Activated T-cell treated with anti-CD3 and anti-CD28 coated beads for 48 hours (primary cell): ENCODE data around the gene CACNA1H.
"Not testable (repeated sequence)": the region's sequence is repeated elsewhere in the genome, so short reads cannot be mapped to it uniquely, and the experiment has no call there.

Experiments used
- DNase-seq: peaks from one replicate; pipeline ENCODE4 v3.0.0-alpha.2; 2020; ENCODE audit warnings: low read depth

CACNA1H gene

DNA sequence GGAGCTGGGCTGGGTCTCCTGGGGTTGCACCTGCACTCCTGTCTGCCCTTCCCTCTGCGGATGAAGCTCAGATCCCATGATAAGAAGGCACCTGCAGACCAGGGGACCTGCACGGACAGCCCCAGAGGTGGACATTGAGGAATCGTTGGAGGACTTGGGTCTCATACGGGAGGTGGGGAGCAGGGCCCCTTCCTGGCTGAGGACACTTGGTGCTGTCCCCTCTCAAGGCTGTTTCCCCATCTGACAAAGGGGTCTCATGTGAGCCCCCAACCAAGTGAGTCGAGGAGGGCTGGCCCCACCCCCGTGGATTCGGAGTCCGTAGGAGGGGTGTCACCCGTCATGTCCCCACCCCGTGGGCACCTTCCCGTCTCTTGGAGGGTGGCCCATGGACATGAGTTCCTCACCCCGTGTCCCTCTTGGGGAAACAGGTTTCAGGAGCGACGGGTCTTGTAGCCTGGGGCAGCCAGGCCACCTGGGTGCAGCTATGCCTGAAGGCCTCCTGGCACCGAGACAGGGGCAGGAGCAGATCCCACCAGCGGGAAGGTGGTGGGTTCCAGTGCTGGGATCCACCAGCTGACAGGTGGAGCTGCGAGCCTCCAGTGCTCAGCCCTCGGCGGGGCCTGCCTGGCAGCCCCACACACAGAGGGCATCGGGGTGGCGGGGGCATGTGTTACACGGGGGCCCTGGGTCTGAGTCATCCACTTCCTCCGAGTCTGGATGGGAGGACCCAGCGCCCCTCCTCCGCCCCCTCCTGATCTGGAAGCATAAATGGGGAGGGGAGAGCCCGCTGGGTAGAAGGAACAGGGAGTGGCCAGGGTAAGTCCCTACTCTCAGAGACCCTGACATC is 102.6 kb downstream of the CACNA1H start, which contains the start of gene TPSD1:
Gene TPSD1 (plus strand): TSS at position 794 of the 847 bp plus-strand sequence. CDS start 212 bp downstream, outside the sequence.
- DNase-seq, result not testable (repeated sequence)

GRCh38 chr16:1256296-1256873 is 103.5 kb downstream of the CACNA1H start:
- not testable (repeated sequence) for DNase-seq

DNA sequence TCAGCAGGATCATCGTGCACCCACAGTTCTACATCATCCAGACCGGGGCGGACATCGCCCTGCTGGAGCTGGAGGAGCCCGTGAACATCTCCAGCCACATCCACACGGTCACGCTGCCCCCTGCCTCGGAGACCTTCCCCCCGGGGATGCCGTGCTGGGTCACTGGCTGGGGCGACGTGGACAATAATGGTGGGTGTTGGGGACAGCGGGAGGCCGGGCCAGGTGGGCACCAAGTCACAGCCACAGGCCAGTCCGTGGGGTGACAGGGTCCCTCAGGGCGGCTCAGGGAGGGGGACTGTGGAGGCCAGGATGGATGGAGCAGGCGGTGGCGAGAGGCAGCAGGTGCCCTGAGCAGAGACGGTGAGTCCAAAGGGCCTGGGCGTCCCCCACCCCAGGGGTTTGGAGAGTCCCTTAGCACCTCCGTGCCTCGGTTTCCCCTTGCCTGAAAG is 104.0 kb downstream of the CACNA1H start:
- DNase-seq, result no peak

DNA sequence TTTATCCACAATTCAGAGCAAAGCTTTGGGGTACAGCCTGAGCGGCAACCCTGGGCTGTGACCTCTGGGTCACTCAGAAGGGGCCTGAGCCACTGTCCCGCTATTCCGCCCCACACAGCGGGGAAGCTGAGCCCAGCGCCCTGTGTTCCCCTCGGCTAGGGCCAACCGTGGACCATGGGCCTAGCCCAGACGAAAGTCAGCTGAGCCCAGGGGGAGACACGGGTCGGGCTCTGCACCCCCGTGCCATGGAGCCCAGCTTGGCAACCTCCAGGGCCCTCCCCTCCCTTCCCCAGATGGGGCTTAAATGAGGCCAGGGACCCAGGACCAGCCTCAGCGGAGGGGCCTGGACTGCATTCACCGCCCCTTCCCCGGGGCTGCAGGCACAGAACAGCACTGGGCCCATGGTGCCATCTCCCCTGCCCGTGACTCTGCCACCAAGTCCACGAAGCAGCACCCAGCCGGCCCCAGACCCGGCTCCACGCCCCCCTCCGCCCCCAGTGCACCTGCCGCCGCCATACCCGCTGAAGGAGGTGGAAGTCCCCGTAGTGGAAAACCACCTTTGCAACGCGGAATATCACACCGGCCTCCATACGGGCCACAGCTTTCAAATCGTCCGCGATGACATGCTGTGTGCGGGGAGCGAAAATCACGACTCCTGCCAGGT is 104.8 kb downstream of the CACNA1H start:
- no peak for DNase-seq

DNA sequence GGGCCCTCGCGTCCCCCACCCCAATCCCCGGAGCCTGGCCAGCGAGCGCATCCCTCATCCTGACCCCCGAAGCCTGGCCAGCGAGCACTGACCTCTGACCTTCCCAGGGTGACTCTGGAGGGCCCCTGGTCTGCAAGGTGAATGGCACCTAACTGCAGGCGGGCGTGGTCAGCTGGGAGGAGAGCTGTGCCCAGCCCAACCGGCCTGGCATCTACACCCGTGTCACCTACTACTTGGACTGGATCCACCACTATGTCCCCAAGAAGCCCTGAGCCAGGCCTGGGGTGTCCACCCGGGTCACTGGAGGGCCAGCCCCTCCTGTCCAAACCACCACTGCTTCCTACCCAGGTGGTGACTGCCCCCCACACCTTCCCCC is 105.3 kb downstream of the CACNA1H start:
- DNase-seq, result no peak

- DNase-seq, result no peak
Measured at GRCh38 chr16:1258906-1259759, 106.2 kb downstream of the CACNA1H start.

DNA sequence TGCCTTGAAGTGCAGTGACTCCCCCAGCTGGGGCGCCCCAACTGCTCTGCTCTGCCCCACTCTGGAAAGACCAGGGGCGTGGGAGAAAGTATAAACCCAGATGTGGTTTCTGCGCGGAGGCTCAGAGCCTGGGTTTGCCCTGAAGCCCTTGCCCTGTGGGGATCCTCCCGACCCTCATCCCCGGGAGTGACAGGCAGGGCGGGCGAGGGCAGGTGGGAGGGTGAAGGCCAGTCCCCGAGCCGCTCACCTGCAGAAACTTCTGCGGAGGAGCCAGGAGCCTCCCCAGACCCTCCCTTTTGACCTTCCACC is 106.8 kb downstream of the CACNA1H start:
- DNase-seq, result no peak

GRCh38 chr16:1260101-1260680 is 107.3 kb downstream of the CACNA1H start:
- DNase-seq, result no peak

- no peak for DNase-seq
Measured at GRCh38 chr16:1261131-1261892, 108.4 kb downstream of the CACNA1H start.

GRCh38 chr16:1262210-1262845 is 109.4 kb downstream of the CACNA1H start:
- no peak for DNase-seq

- no peak for DNase-seq
Measured at GRCh38 chr16:1262846-1263221, 109.9 kb downstream of the CACNA1H start.

DNA sequence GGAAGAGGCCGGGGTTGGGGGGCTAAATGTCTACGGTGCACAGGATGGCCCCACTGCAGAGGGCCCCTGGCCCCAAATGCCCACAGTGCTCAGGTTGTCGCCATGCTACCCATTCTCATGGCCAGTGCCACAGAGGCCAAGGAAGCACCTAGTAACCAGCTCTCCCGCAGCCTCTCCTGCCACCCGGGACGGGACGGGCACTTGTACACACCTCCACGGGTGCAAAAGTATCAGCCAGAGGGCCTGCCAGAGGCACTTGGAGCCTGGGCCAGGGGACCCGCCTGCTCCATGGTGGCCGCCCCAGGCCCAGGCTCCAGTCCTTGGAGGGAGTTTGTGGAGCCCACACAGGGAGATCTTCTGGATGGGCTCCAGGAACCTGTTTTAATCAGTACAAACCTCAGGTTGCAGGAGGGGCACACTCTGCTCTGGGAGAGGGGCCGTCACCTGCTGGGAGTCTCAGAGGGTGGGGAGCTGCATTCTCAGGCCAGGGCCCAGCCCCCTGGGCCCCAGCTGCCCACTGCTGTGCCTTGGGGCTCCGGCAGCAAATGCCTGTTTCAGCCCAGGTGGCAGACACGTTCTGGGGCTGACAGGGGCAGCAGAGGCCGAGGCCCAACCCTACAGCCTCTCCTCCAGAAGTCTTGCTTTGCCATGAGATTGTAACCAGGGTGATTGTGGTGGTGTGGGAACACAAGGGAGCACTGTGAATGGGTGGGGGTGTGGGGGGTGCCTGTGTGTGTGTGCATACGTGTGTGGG is 110.9 kb downstream of the CACNA1H start:
- no peak for DNase-seq

GRCh38 chr16:1264345-1265089 is 111.6 kb downstream of the CACNA1H start:
- no peak for DNase-seq

DNA sequence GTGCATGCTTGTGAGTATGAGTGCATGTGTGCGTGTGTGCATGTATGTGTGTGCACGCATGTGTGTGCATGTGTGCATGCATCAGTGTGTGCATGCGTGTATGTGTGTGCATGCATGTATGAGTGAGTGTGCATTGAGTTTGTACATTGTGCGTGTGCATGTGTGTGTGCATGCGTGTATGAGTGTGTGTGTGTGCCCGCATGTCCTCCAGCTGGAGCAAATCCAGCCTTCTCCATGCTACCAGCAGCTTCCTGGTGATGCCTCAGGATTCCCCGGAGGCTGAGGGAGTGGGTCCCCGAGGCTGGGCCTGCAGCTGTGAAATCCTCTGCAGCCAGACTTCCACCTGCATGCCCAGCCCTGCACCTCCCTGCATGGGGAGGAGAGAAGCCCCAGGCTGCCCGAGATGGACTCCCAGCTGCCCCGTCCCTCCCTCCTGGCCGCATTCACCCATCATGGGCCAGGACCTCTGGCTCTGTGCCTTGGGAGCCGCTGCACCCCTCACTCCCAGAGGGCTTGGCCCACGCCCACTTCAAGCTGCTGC is 112.3 kb downstream of the CACNA1H start:
- DNase-seq, result no peak

- no peak for DNase-seq
Measured at GRCh38 chr16:1265826-1266225, 112.9 kb downstream of the CACNA1H start.

GRCh38 chr16:1269418-1269817 is 116.5 kb downstream of the CACNA1H start:
- DNase-seq, result not testable (repeated sequence)

GRCh38 chr16:1271380-1271723 is 118.4 kb downstream of the CACNA1H start:
- no peak for DNase-seq
